MM.1S (cell line): Measurements from ENCODE around the gene SH3D19.

Experiments used
- CTCF ChIP-seq: fragments of 300-600 bp; sonication (generic); IDR thresholded peaks from 2 replicates; pipeline ENCODE4 v1.5.1; 2016; ENCODE audit warnings: antibody characterized with exemption, low read length, mixed read lengths
- EZH2 ChIP-seq: fragments of 300-600 bp; sonication (generic); optimal IDR thresholded peaks from 2 replicates; pipeline ENCODE3; 2017; ENCODE audit warnings: low read depth, mild to moderate bottlenecking, antibody characterized with exemption, low read length, mixed read lengths
- EZH2phosphoT487 ChIP-seq: fragments of 300-600 bp; sonication (generic); IDR thresholded peaks from 2 replicates; pipeline ENCODE4 v1.6.1; 2018; ENCODE audit warnings: antibody characterized with exemption, low read length

- TF ChIP-seq CTCF (no peak), EZH2phosphoT487 (no peak), EZH2 (no peak)
Measured at GRCh38 chr4:151182455-151182996, 142.9 kb downstream of the SH3D19 start.
